Activated T-helper 1 cell treated with anti-CD3 and anti-CD28 coated beads, Interleukin-12 subunit alpha, Interleukin-12 subunit beta, Interleukin-2, Interleukin-4 antibody, amounts not matched to agents 30 ng/mL and 10 ng/mL and 1 ng/mL, durations not matched to agents 14 hours and 24 hours and 36 hours (primary cell): ENCODE data around the gene INSRR. TPM values are rescaled to one million over a fixed set of nuclear protein-coding genes. Genes with fewer than 3 reads are reported as not detected.

Experiments used
- DNase-seq: peaks from one replicate; pipeline ENCODE4 v3.0.0; 2021; ENCODE audit warnings: low spot score
- H3K27ac Mint-ChIP-seq: one replicate; pipeline ENCODE4 v1.8.0; 2021; ENCODE audit warnings: mild to moderate bottlenecking, mixed read lengths
- H3K27me3 Mint-ChIP-seq: one replicate; pipeline ENCODE4 v1.8.0; 2022; ENCODE audit warnings: mild to moderate bottlenecking, moderate library complexity, mixed read lengths; ENCODE audit not compliant: insufficient read depth
- H3K36me3 Mint-ChIP-seq: one replicate; pipeline ENCODE4 v1.8.0; 2021; ENCODE audit warnings: low read depth, mixed read lengths
- H3K4me1 Mint-ChIP-seq: one replicate; pipeline ENCODE4 v1.8.0; 2021; ENCODE audit warnings: low read depth, mixed read lengths
- H3K4me3 Mint-ChIP-seq: one replicate; pipeline ENCODE4 v1.8.0; 2021; ENCODE audit warnings: mild to moderate bottlenecking, moderate library complexity, mixed read lengths
- H3K9me3 Mint-ChIP-seq: one replicate; pipeline ENCODE4 v1.8.0; 2021; ENCODE audit warnings: mixed read lengths
- intact Hi-C: fragments of 100-400 bp; cut with micrococcal nuclease; formaldehyde crosslinking; loops from one replicate; pipeline ENCODE4 v1.15.1; 2024
- total RNA-seq: library from RNA; stranded (reverse); gene quantifications from 2 replicates; pipeline ENCODE4 v1.2.3, GENCODE V29; 2022

INSRR gene
- 0.65 and 0.78 TPM in 2 replicates for total RNA-seq

GRCh38 chr1:156858959-156859522 lies at the start of gene INSRR:
INSRR (minus strand) TSS chr1:156859117; CDS start chr1:156858621, 496 bp downstream.
- Mint-ChIP-seq H3K4me3 (peak within 1 kb of the TSS; percentile 88), H3K36me3 (peaks cover 9% of the 10 kb centered on the region), H3K27ac (no peak within 1 kb of the TSS), H3K9me3 (no peaks in the 10 kb centered on the region), H3K27me3 (peaks cover 15% of the 10 kb centered on the region), H3K4me1 (peaks cover 44% of the 10 kb centered on the region)
- intact Hi-C loops, result loop anchor here (1.0 kb wide), 1 partner anchor 133 kb away; no protein-coding TSS in a partner anchor
- DNase-seq, result no peak

GRCh38 chr1:156908541-156908940 lies 49.6 kb upstream of the INSRR start:
- Mint-ChIP-seq H3K27ac (no peak overlapping the region), H3K9me3 (no peaks in the 10 kb centered on the region), H3K36me3 (no peaks in the 10 kb centered on the region), H3K27me3 (peaks cover 14% of the 10 kb centered on the region), H3K4me3 (no peak overlapping the region), H3K4me1 (no peaks in the 10 kb centered on the region)
- DNase-seq, result no peak
- intact Hi-C loops, result no loop called here

GRCh38 chr1:156906206-156906906 lies 47.4 kb upstream of the INSRR start:
- H3K27ac Mint-ChIP-seq, result no peak overlapping the region
- H3K27me3 Mint-ChIP-seq, result peaks cover 16% of the 10 kb centered on the region
- intact Hi-C loops, result no loop called here
- H3K4me3 Mint-ChIP-seq, result no peak overlapping the region
- no peaks in the 10 kb centered on the region for H3K4me1 Mint-ChIP-seq
- DNase-seq, result no peak
- H3K9me3 Mint-ChIP-seq, result no peaks in the 10 kb centered on the region
- H3K36me3 Mint-ChIP-seq, result no peaks in the 10 kb centered on the region

DNA sequence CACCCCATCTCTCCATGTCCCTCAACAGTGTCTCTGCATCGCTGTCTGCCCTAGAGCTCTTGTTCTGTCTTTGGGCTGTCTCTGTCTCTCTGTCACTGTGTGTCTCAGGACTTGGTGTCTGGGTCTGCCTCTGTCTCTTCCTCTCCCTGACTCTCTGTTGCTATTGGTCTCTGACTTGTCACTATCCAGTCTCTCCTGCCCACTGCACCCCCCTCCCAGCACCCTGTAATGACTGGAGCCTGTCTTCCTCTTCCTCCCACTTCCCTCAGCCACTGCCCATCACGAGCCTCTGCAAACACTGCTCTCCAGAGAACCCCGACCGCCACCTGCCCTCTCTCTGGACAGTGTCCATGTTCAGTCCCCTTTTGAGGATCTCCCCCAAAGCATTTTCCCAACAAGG lies 46.7 kb upstream of the INSRR start:
- Mint-ChIP-seq H3K9me3 (no peaks in the 10 kb centered on the region), H3K4me1 (no peaks in the 10 kb centered on the region), H3K27me3 (peaks cover 14% of the 10 kb centered on the region), H3K27ac (no peak overlapping the region), H3K4me3 (no peak overlapping the region), H3K36me3 (no peaks in the 10 kb centered on the region)
- no peak for DNase-seq
- intact Hi-C loops, result no loop called here

DNA sequence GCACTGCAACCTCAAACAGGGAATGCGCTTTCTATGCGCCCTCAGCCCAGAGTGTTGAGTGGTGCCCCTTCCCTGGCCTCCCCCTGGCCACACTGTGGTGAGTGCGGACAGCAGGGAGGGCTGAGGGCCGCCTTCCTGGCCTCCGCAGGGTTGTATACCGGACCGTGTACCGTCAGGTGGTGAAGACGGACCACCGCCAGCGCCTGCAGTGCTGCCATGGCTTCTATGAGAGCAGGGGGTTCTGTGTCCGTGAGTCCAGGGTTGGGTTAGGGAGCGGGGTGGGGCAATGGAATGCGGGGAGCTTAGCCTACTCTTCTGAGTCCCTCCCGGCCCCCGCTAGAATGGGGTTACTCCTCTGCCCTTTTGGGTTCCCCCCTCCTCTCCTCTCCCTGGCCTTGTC lies 46.3 kb upstream of the INSRR start:
- no peaks in the 10 kb centered on the region for H3K36me3 Mint-ChIP-seq
- no peak for DNase-seq
- H3K4me1 Mint-ChIP-seq, result no peaks in the 10 kb centered on the region
- peaks cover 15% of the 10 kb centered on the region for H3K27me3 Mint-ChIP-seq
- no peak overlapping the region for H3K27ac Mint-ChIP-seq
- no peak overlapping the region for H3K4me3 Mint-ChIP-seq
- intact Hi-C loops, result no loop called here
- no peaks in the 10 kb centered on the region for H3K9me3 Mint-ChIP-seq

DNA sequence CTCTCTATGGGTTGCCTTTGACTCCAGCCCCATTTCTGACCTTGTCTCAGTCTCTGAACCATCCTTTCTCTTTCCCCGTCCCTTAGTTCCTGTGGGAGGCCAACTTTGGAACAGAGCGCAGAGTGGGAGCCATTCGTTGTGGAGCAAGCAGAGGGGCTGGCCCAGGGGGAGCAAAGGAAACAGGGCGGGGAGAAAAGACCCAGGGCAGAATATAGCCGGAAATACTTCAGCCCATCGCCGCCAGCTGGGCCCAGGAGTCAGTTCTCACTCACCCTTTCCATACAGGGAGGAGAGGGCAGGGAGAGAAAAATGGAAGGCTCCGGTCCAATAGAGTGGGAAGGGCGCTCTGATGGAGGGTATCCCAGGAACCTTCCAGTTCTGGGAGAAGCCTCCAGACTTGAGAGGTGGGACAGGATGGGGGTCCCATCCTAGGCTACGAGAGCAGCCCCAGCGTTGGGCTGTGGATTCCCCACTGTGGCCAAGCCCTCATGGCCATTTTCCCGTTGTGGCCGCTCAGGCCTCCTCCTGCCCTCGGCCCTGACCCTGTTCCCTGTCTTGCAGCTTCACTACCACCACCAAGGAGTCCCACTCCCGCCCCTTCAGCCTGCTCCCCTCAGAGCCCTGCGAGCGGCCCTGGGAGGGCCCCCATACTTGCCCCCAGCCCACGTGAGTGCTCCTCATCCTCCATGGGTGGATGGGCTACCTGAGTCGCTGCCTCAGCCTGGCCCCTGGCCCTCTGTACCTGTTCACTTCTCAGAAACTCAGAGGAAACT lies 45.5 kb upstream of the INSRR start:
- Mint-ChIP-seq H3K36me3 (no peaks in the 10 kb centered on the region), H3K27me3 (peaks cover 18% of the 10 kb centered on the region), H3K27ac (no peak overlapping the region), H3K4me3 (no peak overlapping the region), H3K4me1 (no peaks in the 10 kb centered on the region), H3K9me3 (no peaks in the 10 kb centered on the region)
- intact Hi-C loops, result no loop called here
- no peak for DNase-seq

- H3K9me3 Mint-ChIP-seq, result no peaks in the 10 kb centered on the region
- H3K27me3 Mint-ChIP-seq, result peaks cover 20% of the 10 kb centered on the region
- H3K27ac Mint-ChIP-seq, result no peak overlapping the region
- peaks cover 3% of the 10 kb centered on the region for H3K4me1 Mint-ChIP-seq
- H3K4me3 Mint-ChIP-seq, result no peak overlapping the region
- intact Hi-C loops, result no loop called here
- H3K36me3 Mint-ChIP-seq, result no peaks in the 10 kb centered on the region
- DNase-seq, result no peak
These were observed 44.6 kb upstream of the INSRR start for GRCh38 chr1:156903328-156904091.

DNA sequence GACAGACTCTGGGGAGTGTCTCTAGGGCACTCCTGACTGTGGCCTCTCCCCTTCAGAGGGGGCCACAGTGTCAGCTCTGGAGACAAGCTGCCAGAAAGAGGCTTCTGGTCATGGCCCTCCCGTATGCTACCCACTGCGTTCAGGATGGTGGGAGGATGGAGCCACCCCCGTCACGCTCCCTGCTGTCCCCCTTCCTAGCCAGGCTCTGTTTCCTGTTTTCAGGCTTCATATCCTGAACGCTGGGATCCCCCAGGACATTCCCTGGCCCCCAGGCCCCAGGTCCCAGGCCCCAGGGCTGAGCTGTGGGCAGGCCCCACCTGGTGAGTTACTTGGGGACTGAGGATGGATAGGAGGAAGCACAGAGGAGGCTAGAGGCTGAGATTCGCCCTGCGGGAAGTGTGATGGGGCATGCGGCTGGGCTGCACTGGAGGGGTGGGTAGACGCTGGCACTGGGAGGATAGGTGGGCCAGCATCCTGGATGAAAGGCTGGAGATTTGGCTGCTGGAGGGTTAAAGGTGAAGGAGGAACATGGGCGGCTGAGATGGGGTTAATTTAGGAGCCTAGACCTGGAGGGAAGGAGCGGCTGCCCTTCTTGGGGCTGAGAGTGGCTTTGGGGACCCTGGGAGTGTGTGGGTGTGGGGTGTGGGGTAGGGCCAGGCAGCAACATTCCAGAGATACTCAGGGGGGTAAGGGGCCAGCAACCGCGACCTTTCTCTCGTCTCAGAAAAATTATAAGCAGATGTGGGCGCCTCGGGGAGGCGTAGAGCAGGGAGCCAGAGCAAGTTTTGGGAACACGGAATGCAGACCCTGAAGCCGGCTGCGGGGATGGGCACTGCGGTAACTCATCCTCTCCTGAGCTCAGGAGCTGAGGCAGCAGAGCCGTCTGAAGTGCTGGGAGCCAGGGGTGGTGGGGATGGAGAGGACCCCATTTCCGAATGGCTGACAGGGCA lies 43.3 kb upstream of the INSRR start:
- H3K36me3 Mint-ChIP-seq, result no peaks in the 10 kb centered on the region
- peaks cover 6% of the 10 kb centered on the region for H3K4me1 Mint-ChIP-seq
- DNase-seq, result no peak
- no peak overlapping the region for H3K4me3 Mint-ChIP-seq
- intact Hi-C loops, result no loop called here
- H3K27me3 Mint-ChIP-seq, result peaks cover 22% of the 10 kb centered on the region
- H3K27ac Mint-ChIP-seq, result peak overlapping the region; percentile 40
- H3K9me3 Mint-ChIP-seq, result no peaks in the 10 kb centered on the region

DNA sequence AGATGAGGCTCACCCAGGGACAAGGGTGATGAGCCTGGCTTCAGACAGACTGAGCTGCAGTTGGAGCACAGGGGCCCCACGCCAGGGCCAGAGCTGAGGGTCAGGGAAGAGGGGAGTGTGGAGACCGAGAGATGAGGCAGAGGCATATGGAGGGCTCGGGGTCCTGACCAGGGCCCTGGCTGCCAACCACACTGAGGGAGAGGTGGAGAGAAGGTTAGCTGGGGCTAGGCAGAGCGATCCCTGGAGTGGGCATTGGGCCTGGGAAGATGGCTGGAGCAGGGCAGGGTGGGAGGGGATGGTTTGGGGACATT lies 42.6 kb upstream of the INSRR start:
- Mint-ChIP-seq H3K4me3 (no peak overlapping the region), H3K27me3 (peaks cover 20% of the 10 kb centered on the region), H3K4me1 (peaks cover 6% of the 10 kb centered on the region), H3K9me3 (no peaks in the 10 kb centered on the region), H3K27ac (peak overlapping the region; percentile 28), H3K36me3 (no peaks in the 10 kb centered on the region)
- intact Hi-C loops, result no loop called here
- no peak for DNase-seq

DNA sequence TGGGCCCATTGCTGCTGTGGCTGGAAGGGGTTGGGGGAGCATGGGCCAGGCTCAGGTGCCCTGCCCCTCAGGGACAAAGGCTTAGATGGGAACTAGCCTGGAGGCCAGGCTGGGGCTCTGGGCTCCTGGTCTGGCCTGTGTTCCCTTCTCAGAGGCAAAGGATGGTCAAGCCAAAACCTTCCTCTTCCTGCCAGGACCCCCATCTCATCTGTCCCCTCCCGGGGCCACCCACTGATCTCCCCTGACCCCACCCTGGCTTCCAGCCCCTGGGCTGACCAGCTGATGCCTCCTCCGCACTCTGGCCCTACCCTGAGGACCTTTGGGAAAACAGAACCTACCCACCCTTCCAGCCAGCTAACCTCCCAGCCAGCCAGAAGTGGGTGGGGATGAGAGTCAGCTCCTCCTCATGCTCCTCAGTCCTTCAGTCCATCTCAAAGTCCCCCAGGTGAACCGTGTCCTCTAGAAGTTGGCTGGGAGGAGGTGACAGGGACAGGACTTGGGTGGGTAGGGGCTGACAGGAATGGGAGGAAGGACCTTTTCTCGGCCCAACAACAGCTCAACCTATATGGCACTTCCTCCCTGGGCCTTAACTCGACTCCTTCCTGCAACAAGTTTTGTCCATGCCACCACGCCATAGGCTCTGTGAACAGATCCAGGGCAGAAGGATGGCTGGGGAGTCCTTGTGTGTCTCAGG lies 42.1 kb upstream of the INSRR start:
- no peak for DNase-seq
- Mint-ChIP-seq H3K27ac (peak overlapping the region; percentile 28), H3K36me3 (no peaks in the 10 kb centered on the region), H3K9me3 (no peaks in the 10 kb centered on the region), H3K27me3 (peaks cover 22% of the 10 kb centered on the region), H3K4me3 (no peak overlapping the region), H3K4me1 (peaks cover 6% of the 10 kb centered on the region)
- intact Hi-C loops, result no loop called here

GRCh38 chr1:156899956-156900718 lies 41.2 kb upstream of the INSRR start:
- intact Hi-C loops, result no loop called here

More at GRCh38 chr1:156899956-156900718, 41.2 kb upstream of the INSRR start:
- Mint-ChIP-seq H3K4me1 (peaks cover 6% of the 10 kb centered on the region), H3K27ac (no peak overlapping the region), H3K4me3 (no peak overlapping the region), H3K36me3 (no peaks in the 10 kb centered on the region), H3K27me3 (peaks cover 24% of the 10 kb centered on the region), H3K9me3 (no peaks in the 10 kb centered on the region)
- no peak for DNase-seq
